Measurements from ENCODE around the gene ACR.
"Not testable (repeated sequence)": the region's sequence is repeated elsewhere in the genome, so short reads cannot be mapped to it uniquely, and the experiment has no call there.

ACR gene

GRCh38 chr22:50785289-50785688 lies 47.3 kb downstream of the ACR start:
- DNase-seq = not testable (repeated sequence)

- DNase-seq = not testable (repeated sequence)
Observed at GRCh38 chr22:50786936-50787335, 48.9 kb downstream of the ACR start.

Measured in CD4-positive, alpha-beta T cell treated with Interleukin-1 beta for 1 hour (primary cell).